ENCODE measurements around the gene TBX19. TPM values are rescaled to one million over a fixed set of nuclear protein-coding genes. Genes with fewer than 3 reads are reported as not detected.
"Not testable (repeated sequence)": the region's sequence is repeated elsewhere in the genome, so short reads cannot be mapped to it uniquely, and the experiment has no call there.

Gene TBX19
- total and polyA plus RNA-seq, 11 donors, result 0.19 to 1.3 (median 0.33) TPM; not detected in 1

GRCh38 chr1:168348146-168348709 is 67.6 kb downstream of the TBX19 start:
- peak overlapping the region in 10 of 12 donors; percentile 6 to 54 (median 46) for H3K4me3 ChIP-seq
- TF ChIP-seq POLR2A (IDR thresholded peaks at IDR 0.05), result no peak
- no peak for TF ChIP-seq CTCF (IDR thresholded peaks at IDR 0.05)
- H3K4me1 ChIP-seq, result peaks cover 0 to 3% (median 0%) of the 10 kb centered on the region in 12 donors
- no peak for ATAC-seq
- H3K27me3 ChIP-seq, result no peaks in the 10 kb centered on the region
- DNase-seq, result no peak
- H3K9me3 ChIP-seq, result no peaks in the 10 kb centered on the region
- peak overlapping the region in 4 of 12 donors; percentile 14 to 70 (median 30) for H3K27ac ChIP-seq
- intact Hi-C loops (cut with DNase I), result loop anchor here in 6 of 10 donors (5.0 to 10.0 kb wide), 7 partner anchors 87 to 1197 kb away; partner anchors contain the start of genes XCL1 (in 3 of the 6), BLZF1 (in 2 of the 6) and NME7 (in 2 of the 6)
- H3K36me3 ChIP-seq, result no peaks in the 10 kb centered on the region
- 61 to 69% (median 64%) methylated on average over 8 of the region's 8 CpGs for WGBS, 4 donors

- ATAC-seq; H3K4me3 ChIP-seq; DNase-seq; H3K27ac ChIP-seq; H3K27me3 ChIP-seq; H3K4me1 ChIP-seq; intact Hi-C loops (cut with DNase I); H3K9me3 ChIP-seq; H3K36me3 ChIP-seq: not testable (repeated sequence)
- 94 to 96% (median 94%) methylated on average over 31 to 36 of the region's 36 CpGs for WGBS, 4 donors
These were observed 73.9 kb downstream of the TBX19 start for GRCh38 chr1:168354335-168355269.

- Histone ChIP-seq H3K36me3 (no peaks in the 10 kb centered on the region), H3K27ac (no peak overlapping the region), H3K4me1 (peaks cover 0 to 16% (median 0%) of the 10 kb centered on the region in 12 donors), H3K9me3 (no peaks in the 10 kb centered on the region), H3K27me3 (no peaks in the 10 kb centered on the region), H3K4me3 (no peak overlapping the region)
- intact Hi-C loops (cut with DNase I), result no loop called here
- no peak for ATAC-seq
- whole genome bisulfite sequencing, 4 donors, result 46 to 54% (median 49%) methylated on average over 7 of the region's 7 CpGs
- TF ChIP-seq POLR2A (IDR thresholded peaks at IDR 0.05), result no peak
- no peak for TF ChIP-seq CTCF (IDR thresholded peaks at IDR 0.05)
- DNase-seq, result no peak
These were observed 79.7 kb downstream of the TBX19 start for GRCh38 chr1:168360151-168361021.

- no peak overlapping the region for H3K27ac ChIP-seq
- 38 to 59% (median 51%) methylated on average over 2 of the region's 2 CpGs for WGBS, 4 donors
- DNase-seq (no peak), ATAC-seq (no peak)
- peaks cover 0 to 16% (median 0%) of the 10 kb centered on the region in 12 donors for H3K4me1 ChIP-seq
- no peaks in the 10 kb centered on the region for H3K9me3 ChIP-seq
- H3K4me3 ChIP-seq, result no peak overlapping the region
- TF ChIP-seq POLR2A (IDR thresholded peaks at IDR 0.05) (no peak), CTCF (IDR thresholded peaks at IDR 0.05) (no peak)
- H3K36me3 ChIP-seq, result no peaks in the 10 kb centered on the region
- H3K27me3 ChIP-seq, result no peaks in the 10 kb centered on the region
- intact Hi-C loops (cut with DNase I), result no loop called here
These were observed 80.6 kb downstream of the TBX19 start for GRCh38 chr1:168361252-168361651.
